Daoy (cell line): ENCODE measurements around the gene UBE2A. TPM values are rescaled to one million over a fixed set of nuclear protein-coding genes. Genes with fewer than 3 reads are reported as not detected.

Experiments
- DNase-seq: peaks from one replicate; pipeline ENCODE4 v3.0.0-alpha.2; 2015; ENCODE audit warnings: low read depth
- total RNA-seq: library from RNA; depleted of rRNA; stranded (reverse); fragments of >200 nt; shearing (Covaris generic); gene quantifications from 2 replicates; pipeline ENCODE4 v1.2.3, GENCODE V29; 2014; rRNA removed

The UBE2A gene
- total RNA-seq = 16.6 and 17.6 TPM in 2 replicates

DNA sequence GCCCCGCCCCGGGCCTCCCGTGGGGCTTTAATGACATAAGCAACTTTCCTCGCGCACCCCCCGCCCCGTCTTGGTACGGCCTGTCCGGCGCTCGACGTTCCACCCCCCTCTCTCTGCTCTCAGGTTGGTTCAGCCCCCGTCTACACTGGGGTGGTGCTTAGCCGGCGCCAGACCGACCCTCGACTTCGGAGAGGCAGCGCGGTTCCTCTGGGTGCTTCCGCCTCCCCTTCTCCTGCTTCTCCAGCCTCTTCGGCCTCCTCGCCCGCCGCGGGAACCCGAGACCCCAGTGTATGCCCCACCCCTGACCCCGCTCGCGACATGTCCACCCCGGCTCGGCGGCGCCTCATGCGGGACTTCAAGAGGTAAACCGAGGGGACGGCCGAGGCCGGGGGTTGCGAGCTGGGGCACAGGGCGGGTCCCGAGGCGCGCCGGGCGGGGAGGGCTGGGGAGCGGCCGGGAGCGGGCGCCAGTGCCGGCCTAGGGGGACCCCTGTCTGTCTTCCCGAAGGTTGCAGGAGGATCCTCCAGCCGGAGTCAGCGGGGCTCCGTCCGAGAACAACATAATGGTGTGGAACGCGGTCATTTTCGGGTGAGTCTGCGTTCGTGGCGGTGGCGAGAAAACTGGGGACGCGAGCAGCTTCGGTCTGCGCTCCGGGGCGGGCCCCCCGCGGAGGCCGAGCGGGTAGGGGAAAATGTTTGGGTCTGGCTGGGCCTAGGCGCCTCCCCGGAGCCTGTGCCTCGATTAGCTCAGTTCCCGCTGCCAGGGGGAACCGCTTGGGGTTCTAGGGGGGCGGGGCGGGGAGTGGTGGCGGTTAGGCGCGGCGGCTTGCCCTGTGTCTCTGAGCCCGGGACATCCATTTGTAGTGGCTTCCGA lies at the start of gene UBE2A:
TSS of gene UBE2A (plus strand) at position 170 of the 873 bp plus-strand sequence. CDS start at position 319, 149 bp downstream.
- peak; percentile 88 for DNase-seq

DNA sequence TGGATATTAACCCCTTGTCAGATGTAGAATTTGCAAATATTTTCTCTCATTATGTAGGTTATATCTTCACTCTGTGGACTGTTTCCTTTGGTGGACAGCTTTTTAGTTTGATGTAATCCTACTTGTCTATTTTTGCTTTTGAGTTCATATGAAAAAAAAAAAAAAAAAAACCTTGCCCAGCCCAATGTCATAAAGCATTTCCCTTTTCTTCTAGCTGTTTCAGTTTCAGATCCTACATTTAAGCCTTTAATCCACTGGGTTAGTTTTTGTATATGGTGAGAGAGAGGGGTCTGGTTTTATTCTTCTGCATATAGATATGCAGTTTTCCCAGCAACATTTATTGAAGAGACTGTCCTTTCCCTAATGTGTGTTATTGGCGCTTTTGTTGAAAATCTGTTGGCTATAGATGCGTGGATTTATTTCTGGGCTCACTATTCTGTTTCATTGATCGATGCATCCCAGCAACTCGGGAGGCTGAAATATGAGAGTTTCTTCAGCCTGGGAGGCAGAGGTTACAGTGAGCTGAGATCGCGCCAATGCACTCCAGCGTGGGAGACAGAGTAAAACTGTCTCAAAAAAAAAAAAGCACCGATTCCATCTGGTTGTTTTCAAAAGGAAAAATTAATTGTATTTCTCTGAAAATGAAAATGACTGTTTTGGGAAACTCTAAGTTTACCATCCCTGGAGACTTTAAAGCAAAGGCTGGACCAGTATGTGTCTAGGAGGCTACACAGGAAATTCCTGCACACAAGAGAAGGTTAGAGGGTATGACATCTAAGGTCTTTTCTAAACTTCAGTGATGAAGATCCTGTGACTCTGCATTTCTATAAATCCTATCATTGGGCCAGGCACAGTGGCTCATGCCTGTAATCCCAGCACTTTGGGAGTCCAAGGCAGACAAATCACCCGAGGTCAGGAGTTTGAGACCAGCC lies 44.8 kb upstream of the UBE2A start:
- DNase-seq = no peak

DNA sequence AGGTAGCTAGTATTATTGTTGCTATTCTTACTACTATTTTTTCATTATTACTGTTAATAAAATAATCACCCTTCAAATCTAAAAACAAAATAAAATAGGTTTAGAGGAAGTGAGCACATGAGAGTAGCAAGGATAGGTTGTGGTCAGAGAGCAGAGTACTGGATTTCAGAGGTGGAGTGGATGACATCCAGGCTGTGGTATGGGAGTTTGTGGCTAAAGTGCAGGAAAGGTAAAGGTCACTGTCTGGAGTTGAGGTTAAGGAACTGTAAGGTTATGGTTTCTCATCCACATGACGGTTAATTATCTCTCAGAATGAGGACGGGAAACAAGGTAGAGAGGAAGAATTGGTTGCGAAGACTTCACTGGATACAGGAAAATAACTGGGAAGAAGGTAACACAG lies 36.9 kb upstream of the UBE2A start:
- no peak for DNase-seq

DNA sequence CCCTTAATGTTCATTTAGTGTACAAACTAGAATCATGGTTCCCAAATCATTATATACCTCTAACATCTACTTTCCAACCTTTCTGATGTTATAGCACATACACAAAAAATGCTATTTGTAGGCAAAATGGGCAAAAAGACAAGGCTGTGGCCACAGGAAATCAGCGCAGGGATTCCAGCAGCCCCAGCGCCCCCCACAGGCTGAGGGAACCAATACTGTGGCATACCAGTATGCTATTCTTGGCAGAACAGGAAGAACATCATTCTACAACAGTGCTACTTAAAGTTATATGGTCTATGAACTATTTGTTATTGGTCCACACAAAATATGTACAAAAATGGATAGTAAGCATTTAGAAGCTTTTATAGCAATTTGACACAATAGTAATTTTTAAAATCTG lies 34.5 kb upstream of the UBE2A start:
- no peak for DNase-seq

DNA sequence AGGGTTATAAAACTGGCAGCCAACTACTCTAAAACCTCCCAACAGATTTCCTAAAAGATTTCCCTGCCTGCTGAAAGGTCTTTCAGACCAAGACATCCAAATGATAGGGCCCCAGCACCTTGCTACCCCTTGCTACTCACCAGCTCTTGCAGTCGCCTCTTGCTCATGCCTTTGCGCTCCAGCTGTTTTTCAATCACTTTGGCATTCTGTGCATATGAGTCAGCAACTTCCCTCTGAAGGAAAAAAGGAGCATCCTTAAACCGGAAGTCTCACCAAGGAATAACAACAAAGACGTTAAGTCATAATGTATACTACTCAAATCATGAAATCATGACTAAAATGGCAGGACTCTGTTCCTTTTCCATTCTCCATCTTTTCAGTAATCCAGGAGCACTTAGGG lies 33.2 kb upstream of the UBE2A start:
- peak; percentile 42 for DNase-seq

DNA sequence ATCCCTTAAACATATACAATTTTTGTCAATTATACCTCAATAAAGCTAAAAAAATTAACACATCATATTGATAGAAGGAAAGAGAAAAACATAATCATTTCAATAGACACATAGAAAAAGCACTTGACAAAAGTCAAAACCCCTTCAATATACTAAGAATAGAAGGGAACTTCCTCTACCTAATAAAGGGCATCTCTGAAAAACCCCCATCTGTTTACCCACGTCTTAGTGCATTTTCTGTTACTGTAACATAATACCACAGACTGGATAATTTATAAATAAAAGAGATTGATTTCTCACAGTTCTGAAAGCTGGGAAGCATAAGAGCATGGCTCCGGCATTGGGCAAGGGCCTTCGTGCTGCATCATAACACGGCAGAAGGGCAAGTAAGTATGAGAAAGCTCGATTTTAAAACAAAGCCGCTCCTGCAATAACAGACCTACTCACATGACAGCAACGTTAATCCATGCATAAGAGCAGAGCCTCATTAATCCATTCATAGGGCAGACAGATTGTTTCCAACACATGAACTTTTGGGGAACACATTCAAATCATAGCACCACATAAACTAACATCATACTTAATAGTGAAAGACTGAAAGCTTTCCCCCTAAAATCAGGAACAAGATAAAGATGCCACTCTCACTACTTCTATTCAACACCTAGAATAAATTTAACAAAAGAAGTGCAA lies 24.9 kb upstream of the UBE2A start:
- DNase-seq = no peak

DNA sequence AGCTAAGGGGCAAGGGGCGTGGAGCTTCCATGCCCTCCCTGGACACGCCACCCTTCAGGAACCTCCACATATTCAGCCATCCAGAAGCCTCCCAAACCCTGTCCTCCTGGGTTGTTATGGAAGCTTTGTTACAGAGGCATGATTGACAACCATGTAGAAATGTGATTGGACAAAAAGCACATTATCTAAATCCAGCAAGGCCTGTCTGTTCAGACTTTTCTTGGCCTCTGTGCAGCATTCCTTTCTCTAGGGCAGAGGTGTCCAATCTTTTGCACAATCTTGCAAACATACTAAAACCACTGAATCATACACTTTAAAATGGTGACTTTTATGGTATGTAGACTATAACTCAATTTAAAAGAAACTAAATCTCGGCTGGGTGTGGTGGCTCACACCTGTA lies 21.9 kb upstream of the UBE2A start:
- no peak for DNase-seq

DNA sequence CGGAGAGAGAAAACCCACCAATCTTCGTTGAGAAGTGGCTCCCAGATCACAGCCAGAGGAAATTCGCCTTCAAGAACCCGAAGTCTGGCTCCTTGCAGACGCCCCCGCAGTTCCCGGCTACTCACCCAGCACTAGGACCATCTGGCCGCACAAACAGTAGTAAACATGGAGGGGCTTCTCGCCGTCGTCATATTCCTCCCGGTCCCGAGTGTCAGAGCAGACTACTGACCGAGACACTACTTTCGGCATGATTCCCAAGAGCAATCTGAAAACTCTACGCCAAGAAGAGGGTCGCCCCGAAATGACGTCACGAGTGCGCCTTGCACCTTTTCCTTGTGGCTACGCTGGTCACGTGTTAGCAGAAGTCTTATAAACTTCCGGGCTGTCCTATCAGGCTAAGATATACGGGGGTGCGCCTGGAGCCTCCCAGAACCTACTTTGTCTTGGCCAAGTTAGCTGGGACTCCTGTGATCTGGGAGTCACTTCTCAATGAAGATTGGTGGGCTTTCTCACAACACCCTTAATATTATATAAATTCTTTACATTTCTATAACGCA lies 9.2 kb upstream of the UBE2A start, which contains the start of gene STEEP1:
TSS of gene STEEP1 (minus strand) at position 303 of the 557 bp plus-strand sequence. CDS start at position 249, 54 bp downstream.
- peak; percentile 91 for DNase-seq

DNA sequence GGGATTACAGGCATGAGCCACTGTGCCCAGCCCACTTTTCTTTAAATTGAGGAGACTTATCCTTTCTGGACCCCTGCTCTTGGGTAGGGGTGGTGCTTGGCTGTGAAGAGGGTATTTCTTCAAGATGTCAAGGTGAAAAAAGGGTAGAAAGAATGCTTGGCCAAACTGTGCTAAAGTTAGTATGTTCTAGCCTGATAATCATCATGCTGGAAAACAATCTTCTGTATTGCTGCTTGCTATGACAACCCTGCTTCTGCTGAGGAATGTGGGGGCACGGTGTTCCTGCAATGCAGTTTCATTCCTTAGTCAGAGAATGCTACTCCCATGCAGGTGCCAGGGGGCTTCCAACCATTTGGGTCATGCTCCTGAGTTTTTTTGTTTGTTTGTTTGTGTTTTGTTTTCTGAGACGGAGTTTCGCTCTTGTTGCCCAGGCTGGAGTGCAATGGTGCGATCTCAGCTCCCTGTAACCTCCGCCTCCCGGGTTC lies 4.0 kb upstream of the UBE2A start:
- DNase-seq = no peak

DNA sequence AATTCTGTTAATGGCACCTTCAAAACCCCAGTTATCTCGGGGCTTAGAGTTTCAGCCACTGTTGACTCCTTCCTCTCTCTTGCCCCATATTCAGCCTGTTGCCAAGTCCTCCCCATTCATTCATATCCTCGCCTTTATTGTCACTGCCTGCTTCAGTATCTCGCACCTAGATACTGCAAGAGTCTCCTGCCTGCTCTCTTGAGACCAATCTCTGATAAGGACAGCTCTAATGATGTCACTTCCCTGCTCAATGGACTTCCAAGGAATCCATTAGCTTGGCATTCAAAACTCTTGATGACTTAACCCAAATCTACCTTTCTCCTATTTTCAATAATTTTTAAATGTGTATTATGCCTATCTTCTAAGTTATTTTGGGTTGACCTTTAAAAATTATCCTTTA lies 1.1 kb upstream of the UBE2A start:
- DNase-seq = no peak

DNA sequence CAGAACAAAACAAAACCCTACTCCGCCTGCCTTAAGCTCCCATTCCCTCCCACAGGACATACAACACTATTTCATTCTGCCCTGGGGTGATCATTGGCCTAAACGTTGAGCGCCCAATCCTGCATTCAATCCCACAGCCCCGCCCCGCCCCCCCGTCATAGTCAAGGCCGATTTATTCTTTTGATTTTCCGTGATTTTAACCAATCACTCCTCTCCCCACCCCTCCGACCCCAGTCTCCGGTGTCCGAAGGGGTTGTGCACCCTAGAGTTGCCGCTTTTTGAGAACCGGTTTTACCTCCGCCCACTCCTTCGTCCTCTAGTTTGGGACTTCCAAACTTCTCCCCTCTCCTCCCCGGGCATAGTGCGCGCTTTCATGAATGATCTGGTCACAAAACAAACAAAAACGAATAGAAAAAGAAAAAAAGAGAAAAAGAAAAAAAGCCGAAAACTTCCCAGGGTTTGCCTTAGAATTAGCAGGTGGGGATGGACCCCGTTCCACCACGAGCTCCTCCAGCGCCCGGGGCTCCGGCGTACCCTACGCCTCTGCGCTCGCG lies 446 bp upstream of the UBE2A start:
- peak; percentile 23 for DNase-seq

DNA sequence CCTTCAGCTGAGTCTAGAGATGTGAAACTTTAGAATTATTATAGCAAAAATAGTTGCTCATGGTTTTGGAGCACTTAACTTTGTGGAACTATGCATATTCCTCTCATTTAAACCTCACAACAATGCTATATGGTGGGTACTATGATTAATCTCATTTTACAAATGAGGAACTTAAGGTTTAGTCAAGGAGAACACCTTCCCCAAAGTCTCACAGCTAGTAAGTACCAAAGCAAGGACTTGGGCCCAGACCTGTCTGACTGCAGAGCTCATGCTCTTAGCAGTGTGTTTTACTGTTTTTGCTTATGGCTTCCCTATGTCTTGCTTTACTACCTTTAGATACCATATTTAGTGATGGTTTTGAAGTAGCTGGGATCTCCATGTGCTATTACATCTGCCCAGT lies 5.1 kb downstream of the UBE2A start:
- DNase-seq = no peak

DNA sequence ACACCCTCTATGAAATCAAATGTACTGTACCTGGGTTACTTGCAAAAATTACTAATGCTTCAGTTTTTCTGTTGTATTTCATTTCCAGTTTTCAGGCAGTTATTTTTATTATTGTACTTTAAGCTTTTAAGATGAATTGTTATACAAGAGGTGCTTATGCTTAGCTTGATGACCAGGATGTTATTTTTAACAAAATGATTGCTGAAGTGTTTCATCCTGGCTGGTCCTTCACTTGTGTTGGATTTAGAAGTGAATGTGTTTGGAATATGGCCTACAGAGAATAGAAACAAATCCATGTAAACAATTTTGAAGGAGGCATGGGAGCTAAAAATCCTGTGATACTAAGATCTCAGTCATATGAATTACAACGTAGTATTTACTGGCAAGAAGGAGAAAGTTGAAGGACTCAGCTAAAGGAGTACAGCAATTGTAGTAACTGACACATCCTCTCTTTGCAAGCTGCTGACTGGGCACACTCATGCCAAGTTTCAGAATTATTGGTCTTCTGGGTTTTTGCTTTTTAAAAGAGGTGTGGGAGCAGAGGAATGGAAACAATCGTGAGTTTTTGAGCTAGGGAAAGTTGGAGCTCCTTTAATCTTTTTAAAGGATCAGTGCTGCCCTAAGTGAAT lies 9.2 kb downstream of the UBE2A start:
- no peak for DNase-seq

DNA sequence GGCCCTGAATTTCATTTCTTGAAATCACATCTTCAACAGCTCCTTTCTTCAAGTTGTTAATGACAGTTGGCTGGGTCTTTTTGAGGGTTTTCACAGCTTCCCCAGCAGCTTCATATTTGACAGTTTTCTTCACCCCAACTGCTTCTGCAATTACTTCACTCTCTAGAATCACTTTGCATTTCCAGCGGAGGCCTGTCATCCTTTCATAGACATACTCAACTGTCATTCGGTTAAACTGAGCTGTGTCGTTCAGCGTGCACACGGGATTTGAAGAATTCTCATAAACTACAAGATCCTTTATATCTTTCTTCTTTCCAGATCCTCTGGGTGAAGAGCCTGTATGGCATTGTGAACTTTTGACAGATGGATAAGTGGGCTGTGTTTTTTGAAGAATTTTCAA lies 15.4 kb downstream of the UBE2A start:
- DNase-seq = no peak

DNA sequence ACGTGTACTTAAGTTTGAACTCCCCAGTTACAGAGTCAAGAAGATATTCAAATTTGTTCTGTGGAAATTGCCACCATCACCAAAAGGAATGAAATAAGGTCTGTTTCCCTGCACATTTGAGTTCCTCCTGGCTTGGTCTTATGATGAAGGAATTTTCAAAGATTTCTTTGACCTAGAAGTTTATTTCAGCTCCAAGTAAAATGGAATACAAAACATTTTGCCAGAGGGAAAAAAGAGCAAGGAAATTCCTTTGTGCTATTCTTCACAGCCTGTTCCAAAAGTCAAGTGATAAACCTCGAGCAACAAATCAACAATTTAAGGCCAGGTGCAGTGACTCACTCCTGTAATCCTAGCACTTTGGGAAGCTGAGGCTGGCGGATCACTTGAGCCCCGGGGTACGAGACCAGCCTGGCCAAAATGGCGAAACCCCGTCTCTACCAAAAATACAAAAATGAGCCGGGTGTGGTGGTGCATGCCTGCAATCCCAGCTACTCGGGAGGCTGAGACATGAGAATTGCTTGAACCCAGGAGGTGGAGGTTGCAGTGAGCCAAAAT lies 28.4 kb downstream of the UBE2A start:
- DNase-seq = no peak

DNA sequence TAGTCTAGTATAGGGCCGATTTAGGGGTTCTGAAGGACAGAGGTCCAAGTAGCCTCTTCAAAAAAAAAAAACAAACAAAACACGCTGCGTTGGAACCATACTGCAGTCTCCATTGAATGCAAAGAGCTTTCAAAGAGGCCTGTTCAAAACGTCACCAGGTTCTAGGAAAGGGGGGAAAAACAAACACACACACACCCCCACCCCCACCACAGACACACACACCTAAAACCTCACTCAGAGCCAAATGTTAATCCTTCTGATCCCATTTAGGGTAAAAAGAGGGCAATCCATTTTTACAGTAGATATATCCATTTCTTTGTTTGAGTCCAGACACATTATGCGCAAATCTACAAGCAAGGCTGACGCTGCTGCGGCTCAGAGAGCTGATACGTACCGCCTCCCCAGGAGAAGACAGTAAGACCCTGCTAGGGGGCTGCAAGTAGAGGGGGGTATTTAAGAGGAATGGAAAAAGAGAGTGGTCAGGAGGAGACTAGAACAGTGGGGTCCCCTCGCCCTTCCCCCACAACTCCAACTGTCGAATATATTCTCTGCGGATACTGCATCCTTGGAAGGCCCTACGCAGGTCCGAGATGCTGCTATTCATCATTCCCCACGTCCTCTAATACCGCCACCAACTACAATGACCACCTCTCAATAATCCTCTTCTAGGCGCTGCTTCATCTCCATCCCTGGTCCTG lies 30.6 kb downstream of the UBE2A start:
- DNase-seq = no peak

DNA sequence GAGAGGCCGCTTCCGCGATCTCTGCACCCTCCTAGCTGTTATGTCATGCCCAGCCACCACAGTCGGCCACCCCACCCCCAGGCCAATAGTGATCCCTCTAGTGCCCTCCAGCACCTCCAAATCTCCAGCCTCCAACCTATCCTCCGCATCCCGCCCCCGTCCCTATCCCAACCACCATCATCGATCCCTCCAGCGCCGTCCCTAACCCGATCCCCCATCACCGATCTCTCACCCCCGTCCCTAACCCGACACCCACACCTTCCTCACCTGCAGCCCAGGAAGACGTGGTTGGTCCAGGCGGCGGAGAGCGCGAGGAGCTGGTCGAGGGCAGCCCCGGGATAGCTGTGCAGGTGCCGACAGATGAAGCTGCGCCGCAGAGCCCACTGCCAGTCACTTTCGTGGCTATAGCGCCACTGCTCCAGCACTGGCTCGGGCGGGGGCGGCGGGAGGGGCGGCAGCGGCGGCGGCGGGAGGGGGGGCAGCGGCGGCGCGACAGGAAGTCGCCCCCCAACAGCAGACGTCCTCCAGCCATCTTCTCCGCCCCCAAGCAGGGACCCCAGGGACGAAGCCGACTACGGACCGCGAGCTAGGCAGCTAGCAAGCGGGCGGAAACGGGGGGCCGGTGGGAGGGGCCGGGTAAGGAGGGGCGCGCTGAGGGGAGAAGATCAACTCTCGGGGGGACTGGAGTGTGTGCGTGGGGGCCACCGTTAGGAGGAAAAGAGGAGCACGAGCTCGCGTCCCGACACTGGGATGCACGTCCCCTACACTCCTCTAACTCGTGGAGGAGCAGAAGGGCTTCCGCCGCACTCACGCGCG lies 31.3 kb downstream of the UBE2A start:
- DNase-seq = peak; percentile 12

DNA sequence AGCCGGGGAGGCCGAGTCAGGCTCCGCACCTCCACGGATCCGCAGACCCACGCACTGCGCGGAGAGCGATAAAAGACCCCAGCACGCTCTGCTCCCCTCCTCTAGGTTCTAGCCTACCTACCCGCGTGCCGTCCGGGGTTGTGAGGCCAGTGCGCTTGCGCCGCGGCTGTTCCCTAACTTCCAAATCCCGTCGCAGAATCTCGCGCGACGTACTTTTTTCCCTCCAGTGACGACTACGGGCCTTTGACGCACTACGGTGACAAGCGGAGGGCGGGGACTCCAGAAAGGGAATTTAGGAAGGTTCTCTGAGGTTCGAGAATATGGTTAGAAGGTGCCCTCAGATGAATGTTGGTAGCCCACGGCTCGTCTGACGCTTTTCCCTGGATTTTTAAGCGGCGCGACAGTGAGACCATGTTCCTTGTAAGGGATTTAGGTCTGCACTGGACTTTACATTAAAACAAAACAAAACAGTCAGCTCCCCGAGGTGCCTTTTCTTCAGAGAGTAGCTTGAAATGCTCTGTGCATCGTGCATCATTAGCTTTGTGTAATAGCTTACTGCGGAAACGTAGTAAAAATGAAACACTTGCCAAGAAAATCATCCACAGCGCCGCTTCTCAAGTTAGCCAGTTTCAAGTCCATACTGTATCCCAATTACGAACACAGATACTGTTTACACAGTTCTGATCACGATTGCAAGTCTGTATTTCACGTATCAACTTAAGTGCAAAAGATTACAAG lies 32.1 kb downstream of the UBE2A start, which contains the start of gene NKRF:
TSS of gene NKRF (minus strand) at position 145 of the 738 bp plus-strand sequence.
- DNase-seq = peak; percentile 89
